Measurements from ENCODE around the gene KIF12.
A peak's percentile ranks its signal among the peaks of the same experiment; 100 is the strongest.

The KIF12 gene

DNA sequence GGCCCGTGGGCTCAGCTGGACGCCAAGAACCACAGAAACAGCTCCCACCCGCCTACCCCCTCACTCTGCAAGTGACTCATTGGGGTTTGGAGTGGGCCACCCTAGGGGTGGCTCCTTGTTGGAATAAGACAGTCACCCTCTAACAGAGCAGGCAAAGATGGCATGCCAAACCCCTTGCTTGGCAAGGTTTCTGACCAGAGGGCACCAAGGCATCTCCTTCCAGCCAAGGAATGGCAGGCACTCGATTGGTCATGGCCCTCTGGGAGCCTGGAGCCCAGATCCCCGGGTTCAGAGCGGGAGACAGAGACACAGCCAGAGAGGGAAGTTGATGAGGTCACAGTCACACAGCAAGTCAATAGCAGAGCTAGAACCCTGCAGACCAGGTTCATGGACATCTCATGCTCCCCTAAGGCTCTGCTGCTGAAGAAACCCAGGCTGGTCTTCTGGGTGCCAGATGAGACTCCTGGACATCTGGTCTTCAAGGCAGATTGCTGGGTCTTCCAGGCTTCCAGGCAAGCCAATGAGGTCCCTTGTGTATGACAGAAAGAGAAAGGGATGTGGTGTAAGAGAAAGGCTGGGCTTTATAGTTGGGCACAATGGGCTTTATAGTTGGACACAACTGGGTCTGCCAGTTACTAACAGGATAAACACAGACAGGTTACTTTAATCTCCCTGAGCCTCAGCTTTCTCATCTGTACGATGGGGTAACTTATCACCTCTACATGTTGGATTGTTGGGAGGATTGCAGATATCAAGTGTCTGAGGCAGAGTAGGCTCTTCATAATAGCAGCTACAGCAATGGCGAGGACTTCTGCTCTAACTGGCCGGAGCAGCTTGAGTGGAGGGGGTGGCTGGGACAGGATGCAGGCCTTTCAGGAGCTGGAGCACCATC, 23.3 kb upstream of the KIF12 start:
- DNase-seq = no peak

DNA sequence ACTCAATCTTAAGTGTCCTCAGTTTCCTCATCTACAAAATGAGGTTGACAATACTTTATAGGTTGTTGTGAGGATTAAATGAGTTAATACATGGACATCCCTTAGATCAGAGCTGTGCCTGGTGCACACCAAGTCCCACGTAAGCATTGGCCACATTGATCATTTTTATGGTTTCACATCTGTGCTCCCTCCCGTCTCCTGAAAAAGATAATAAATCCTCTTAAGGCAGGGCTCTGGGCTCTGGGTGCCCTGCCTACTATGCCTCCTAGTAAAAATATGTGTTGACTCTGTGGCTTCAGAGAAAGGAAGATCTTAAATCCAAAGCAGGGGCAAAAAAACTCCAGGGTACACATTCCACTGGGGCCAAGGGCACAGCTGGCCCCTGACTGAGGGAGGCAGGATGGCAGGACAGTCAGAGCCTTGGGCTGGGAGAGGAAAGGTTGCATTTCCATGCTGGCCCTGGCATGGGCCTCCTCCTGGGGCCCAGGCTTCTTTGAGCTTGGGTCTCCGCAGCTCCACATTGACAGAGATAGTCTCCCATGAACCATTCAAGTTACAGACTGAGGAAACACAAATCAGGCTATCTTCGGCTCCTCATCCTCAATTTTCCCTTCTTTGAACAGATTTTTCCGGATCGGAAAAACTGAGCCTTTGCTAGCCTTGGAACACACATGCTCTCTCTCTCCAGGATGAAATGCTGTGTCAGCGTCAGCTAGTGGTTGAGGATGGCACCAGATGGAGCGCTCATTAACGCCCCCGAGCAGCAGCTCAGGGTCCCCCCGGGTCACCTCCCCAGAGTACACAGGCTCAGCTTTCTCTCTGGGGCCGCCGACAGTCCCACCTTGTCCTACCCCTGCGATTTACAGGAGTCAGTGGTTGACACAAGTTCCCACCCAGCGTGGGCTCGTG, 22.4 kb upstream of the KIF12 start:
- DNase-seq = no peak

DNA sequence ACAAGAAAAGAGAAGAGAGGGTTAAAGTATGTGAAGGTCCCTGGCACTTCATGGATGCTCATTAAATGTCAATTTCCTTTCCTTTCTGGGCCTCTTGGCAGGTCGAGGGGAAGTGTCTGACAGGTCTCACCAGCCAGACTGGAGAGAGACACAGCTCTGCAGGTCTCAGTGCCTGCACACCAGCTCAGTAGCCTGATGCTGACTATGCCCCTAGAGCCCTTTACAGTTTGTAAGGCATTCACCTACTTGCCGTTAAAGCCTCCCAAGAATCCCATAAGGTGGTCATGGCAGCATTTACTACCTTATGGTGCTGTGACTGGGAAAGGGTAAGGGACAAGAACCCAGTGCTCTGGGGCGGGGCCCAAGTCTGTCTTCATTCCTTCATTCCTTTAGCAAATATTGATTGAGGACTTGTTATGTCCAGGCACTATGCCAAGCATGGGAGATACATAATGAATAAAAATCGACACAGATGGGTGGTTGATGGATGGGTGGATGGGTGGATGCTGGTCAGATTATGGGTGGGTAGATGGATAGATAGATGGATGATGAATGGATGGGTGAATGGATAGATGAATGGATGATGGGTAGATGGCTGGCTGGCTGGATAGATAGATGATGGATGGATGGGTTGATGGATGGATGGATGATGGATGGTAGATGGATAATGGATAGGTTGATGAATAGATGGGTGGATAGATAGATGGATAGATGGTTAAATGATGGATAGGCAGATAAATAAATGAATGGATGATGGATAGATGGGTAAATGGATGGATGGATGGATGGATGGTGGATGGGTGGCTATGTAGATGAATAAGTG, 21.3 kb upstream of the KIF12 start:
- no peak for DNase-seq

DNA sequence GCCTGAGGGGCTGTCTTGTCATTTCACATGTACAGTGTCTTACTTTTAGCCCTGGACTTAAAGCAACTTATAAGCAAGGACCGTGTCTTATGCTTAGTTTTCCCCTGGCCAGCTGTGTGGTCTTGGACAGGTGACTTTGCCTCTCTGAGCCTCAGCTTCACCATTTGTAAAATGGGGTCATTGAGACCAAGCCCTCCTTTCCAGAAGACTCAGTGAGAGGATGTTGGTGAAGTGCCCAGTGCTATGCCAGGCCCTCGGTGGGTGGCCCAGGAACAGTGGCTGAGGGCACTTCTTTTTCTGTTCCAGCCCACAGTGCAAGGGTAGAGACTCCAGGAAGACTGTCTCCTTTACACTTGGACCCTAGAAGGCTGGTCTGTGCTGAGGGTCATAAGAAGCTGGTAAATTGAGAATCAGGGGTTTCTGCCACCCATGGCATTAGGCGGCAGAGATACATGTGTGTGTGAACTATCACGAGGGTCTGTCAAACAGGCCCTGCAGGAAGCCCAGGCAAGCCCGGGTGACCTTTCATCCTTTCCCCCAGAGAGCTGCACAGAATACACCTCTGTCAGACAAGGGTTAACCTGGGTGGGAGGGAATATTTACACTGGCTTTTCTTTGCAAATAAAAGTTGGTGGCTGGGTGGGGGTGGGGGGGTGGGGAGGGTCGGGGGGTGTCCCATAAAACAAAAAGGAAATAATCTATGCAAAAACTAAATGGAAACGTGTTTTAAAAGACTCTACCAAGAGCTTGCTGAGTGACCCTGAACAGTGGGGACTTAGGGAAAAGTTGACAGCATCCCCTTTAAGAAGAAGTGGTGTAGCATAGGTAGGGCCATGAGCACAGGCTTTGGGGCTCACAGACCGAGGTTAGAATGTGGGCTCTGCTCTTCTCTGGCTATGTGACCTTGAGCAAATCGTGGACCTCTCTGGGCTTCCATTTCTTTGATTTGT, 20.4 kb upstream of the KIF12 start:
- DNase-seq = no peak

DNA sequence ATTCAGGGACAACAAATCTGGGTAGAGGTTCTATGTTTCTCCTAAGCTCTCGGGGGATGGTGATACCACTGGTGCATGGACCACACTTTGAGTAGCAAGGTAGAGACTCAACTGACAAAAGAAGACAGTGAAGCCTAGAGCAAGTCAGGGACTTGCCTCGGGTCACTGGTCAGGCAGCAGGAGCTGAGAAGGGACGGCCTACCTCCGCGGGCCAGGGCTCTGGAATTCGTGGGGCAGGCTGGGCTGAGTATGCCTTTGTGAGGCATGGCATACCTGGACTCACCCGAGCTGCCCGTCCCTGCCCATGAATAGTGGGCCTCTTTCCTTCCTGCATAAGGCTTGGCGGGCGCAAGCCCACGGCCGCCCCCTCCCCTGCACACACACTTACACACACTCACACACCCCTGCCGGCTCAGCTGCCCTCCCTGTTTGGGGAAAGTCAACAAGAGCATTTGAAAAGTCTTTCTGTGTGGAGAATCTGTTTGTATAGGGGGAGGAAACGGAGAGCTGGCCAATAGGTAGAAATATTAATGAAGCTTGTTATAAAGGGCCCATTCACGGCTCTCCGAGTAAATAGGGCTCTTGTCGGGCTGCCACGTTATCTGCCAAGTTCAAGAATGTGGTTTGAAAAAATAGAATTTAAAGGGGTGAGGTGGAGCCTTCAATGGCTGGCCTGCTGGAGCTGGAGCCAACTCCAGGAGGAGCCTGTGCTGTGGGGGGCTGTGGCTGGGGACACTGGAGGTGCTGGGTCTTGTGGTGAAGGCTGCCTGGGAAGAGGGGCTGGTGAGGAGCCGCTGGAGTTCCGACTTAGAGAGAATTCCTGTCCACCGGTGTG, 19.1 kb upstream of the KIF12 start:
- DNase-seq = no peak

DNA sequence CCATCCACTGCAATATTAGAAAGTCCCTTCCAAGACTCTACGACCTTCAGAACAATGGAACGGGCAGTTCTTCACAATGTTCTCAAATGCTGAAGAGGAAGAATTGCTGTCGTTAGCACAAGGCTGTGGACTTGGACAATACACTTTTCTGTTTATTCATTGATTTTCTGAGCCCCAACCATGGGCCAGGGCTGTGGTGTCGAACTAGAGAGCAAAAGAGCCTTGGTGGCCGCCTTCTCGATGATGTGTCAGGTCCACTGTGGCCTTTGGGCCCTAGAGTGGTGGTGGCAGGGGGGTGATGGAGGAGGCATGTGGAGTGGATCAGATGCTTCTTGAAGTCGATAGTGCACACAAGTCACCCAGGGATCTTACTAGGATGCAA, 18.5 kb upstream of the KIF12 start:
- no peak for DNase-seq

DNA sequence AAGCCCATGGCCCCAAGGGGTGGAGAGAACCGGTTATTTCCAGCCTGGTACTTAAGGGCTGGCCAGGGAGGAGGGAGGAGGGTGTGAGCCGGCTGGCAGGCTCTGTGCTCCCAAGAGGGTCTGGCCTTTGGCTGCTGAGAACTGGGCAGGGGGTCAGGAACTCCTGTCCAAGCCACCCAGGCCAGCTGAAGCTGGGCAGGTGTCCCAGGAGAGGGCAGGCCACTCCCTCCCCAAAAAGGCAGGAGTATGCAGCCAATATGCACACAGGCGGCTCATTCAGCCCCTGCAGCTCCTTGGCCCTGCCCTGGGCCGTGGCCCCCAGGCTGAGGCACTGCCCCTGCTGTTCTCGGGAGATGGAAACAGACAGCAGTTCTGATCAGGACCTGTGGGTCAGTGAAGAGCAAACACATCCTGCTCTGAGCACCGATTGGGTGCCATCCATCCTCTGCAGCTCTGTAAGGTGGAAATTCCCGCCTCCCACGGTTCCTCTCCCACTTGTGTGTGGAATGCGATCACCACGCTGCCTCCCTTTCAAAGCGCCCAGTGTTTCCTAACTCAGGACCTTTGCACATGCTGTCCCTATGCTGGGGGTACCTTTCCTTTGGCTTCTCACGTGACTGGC, 17.1 kb upstream of the KIF12 start:
- DNase-seq = no peak

DNA sequence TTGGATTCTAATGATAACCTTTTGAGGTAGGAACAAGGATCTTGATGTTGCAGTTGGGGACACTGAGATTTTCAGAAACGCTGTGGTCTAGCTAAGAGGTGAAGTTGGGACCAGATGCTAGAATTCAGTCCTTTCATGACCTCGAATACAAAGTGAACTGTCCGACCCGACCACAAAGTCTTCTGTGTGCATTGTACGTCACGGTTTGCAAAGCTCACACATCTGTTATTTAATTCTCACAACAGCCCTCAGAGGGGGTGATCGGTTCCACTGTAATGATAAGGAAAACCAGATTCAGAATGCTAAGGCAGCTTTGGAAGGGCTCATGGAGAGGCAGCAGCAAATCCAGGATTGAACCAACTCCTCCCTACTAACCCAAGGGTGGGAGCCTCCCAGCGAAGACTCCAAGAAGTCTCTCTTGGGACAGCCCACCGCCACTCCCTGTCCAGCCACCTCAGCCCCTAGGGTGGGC, 16.6 kb upstream of the KIF12 start:
- DNase-seq = no peak

DNA sequence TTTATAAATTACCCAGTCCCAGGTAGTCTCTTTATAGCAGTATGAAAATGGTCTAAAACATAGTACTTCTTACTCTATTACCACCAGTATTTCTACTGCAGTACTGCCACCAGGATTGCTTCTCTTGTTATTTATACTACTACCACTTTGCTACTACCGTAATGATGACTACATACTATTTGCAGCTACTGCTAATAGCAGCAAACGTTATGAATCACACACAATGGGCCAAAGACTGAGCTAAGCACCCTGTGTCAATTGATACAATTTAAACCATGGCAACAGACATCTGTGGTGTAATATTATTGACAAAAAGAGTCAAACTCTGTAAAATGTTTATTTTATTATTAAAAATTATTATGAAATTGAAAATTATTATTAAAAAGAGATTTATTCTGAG, 15.3 kb upstream of the KIF12 start:
- no peak for DNase-seq

DNA sequence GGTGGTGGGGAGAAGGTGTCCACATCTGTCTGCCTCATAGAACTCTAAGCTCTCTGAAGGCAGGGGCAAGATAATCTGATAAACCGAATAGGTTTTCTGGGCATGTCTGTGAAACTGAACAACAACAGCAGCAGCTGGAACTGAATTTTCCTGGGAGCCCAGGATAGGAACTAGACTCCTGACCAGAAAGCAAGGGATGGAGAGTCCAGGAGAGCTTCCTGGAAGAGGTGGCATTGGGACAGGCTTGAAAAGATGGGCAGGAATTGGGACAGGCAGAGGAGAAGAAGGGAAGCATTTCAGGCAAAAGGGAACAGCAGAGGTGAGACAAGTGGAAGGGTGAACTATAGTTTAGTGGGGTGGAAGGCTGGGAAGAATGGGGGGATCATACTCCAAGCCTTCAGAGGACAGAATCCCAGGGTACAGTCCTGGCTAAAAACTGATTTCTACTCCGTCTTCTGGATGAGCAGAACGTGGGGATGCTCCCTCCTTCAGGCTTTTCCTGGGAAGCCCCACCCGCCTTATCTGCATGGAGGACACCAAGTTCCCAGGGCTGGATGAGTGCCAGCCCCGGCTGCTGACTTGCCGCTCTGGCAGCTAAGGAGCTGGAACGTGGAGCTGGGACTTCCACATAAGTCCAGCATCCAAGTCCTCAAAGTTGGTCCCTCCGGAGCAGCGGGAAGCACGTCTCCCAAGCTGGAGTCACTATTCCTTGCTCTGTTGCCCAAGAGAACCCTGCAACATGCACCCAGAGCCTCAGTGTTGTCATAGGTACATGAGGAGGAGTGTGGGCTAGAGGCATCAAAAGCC, 13.9 kb upstream of the KIF12 start:
- DNase-seq = no peak

DNA sequence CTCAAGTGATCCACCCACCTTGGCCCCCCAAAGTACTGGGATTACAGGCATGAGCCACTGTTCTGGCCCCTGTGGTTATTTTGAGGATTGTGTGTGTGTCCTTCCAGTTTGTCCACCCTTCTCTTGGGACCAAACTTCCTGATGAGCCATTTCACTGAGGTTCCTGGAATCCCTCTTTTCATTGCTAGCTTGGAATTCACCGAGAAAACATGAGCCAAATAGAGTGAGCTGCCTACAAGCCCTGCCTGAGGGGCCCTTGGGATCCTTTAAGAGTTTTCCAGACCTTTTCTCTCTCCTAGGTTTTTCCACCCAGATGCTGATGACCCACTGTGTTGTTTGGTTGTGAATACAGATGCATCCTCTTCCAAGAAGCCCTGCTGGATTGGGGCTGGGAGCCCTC, 13.2 kb upstream of the KIF12 start:
- no peak for DNase-seq

DNA sequence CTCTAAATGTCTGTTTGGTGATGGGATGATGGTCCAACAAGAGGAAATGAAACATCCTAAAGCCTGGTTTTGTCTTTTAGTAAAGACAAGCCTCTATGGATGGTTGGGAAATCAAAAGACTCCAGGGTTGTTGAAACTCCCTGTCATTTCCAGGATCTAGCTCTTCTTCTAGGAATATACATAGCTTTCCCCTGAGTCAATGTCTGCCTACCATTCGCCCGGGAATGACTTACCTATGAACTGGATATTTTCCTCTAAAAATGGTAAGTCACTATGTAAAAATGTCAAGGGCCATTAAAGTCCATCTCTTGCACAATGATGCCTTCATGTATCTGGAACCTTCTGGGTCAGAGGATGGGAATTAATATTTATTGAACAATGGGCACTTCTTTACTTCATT, 11.1 kb upstream of the KIF12 start:
- no peak for DNase-seq

DNA sequence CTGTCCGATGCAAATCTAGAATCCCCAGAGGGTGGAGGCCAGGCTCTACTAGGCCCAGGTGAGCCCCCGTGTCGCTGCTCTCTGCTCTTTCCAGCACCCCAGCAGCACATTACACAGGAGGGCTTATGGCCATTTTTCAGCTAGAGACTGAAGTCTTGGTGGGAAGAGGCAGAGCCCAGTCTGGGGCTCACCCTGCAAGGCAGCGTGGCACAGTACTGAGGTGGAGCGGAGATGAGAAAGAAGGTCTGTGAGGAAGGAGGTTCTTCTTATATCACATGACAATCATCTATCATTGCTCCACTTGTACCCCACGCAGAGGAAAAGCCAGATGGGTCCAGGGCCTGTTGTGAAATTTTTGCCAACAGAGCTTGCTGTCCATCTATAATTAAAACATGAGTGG, 10.0 kb upstream of the KIF12 start:
- no peak for DNase-seq

DNA sequence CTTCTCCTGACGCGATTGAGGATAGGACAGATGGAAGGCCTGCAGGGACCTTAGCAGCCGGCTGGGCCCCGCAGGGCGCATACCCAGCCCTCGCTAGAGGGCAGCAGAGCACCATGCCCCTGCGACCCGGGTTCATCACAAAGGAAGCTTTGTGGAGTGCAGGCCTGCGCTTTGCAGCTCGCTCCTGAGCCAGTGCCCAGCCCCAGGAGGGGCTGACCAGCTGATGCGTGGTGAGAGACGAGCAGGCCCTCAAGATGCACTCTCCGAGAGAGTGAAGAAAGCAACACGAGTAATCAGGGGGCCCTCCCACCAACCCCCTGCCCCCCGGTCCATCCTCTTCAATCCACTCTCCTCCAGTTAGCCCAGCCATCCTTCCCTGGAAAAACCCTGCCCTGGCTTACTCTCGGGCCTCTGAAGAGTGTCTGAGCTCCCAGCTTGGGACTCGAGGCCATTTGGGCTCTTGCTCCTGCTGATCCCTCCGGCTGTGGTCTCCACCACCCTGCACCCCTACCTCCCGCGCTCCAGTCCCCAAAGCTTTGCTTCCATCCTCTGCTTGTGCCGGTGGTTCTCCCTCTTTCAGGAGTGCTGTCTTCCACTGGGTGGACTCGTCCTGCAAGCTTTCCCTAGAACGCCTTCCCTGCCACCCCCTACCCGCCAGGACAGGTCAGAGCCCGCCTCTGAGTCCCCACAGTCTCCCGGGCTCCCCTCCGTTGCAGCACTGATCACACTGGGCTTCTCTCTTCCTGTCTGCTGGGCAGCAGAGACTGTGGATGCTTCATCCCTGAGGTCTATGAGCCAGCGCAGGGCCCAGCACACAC, 9.1 kb upstream of the KIF12 start:
- peak; percentile 17 for DNase-seq

DNA sequence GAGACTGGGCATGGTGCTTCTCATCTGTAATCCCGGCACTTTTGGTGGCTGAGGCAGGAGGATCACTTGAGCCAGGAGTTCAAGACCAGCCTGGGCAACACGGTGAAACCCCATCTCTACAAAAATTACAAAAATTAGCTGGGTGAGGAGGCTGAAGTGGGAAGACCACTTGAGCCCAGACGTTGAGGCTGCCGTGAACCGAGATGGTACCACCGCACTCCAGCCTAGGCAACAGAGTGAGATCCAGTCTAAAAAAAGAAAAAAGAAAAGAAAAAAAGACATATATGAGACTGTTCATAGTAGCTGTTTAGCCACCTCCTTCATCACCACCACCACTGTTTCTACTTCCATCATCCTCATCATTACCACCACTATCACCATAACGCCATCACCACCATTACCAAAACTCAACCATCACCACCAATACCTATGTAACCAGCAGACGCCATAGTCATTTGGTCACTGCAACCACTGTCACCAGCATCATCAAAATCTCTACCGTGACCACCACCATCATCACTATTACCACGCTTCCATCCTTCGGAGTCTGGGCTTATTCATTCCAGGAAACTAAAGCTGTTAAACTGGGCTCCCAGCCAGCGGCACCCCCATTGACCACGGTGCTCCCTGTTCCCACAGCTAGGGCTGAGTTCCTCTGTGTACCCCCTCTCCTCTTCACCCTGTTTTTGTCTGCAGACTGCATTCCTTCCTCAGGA, 8.4 kb upstream of the KIF12 start:
- DNase-seq = no peak

DNA sequence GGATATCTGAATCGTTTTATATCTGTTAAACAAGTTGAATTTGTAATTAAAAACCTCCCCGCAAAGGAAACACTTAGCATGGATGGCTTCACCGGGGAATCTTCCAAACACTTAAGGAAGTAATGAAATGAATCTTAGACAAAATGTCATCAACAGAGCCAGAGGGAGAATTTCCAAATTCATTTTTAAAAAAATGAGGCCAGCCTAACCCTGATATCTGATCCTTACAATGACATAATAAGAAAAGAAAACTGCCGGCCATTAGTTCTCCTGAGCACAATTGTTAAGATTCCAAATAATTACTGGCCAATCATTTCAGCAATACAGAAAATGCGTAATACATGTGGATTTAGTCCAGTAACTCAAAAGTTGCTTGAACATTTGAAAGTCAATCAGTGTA, 6.1 kb upstream of the KIF12 start:
- no peak for DNase-seq

DNA sequence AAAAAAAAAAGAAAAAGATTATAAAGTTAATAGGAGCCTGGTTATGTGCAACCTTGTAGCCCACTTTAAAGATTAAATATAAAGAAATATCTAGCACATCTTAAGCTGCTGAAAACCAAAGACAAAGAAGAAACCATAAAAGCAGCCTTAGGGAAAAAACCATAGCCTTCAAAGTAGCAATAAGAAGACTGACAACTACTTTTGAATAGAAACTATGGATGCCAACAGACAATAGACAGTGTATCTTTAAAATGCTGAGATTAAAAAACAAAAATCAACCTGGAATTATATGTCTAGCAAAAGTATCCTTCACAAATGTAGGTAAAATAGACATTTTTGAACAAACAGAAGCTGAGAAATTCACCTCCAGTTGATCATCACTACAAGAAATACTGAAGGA, 3.4 kb upstream of the KIF12 start:
- DNase-seq = no peak

DNA sequence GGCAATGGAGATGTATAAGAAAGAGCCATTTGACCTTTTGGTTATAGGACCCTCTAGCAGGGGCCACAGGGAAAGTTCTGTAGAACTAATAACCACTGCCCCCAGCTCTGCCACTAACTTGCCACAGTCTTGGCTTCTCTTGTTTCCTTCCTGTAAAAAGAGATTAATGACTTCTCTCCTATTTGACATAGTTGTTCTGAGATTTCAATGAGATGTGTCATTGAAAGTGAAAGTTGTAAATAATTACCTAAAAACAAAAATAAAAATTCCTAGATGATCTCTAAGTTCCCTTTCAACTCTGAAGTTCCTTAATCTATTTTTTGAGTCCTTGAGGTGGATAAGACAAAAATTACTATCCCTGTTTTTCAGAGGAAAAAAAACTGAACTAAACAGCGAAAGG, 1.4 kb upstream of the KIF12 start:
- DNase-seq = no peak
